HG03060 (cell line): ENCODE measurements around the gene ACOT13.
"Not testable (repeated sequence)": the region's sequence is repeated elsewhere in the genome, so short reads cannot be mapped to it uniquely, and the experiment has no call there.

Experiments used
- ATAC-seq: cut with Tn5 transposase; IDR thresholded peaks from one replicate; pipeline ENCODE4 v1.9.1; 2021; ENCODE audit warnings: low read depth, moderate number of reproducible peaks; ENCODE audit not compliant: unreplicated experiment

ACOT13 gene

DNA sequence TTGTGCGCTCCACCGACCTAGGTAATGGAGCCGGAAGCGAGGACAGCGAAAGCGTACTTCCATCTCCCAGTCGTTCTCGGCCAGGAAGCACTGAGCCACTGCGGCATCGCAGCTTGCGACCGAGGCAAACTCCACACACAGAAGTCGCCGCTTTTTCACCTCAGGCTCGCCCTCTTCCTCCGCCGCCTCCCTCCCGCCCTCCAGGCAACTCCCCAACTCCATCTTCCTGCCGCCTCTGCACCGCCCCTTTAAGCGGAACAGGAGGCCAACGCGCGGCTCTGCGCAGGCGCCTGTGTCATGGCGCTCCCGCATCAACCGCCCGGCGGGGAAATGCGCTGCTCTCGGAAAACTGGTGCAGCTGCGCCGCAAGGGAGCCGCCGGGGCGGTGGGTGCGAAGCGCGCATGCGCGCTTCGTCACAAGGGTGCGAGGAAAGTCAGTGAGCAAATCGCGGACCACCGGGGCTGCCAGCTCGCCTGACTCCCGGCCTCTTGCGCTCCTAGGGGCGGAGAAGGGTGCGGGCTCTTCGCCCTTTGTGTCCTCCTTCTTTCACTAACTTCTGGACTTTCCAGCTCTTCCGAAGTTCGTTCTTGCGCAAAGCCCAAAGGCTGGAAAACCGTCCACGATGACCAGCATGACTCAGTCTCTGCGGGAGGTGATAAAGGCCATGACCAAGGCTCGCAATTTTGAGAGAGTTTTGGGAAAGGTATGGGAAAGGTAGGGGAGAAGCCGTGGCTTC, at the start of gene ACOT13, which contains the start of gene TDP2:
ACOT13 (plus strand) TSS at position 437 of the 737 bp plus-strand sequence; CDS start at position 624, 187 bp downstream.
TDP2 (minus strand) TSS at position 259 of the 737 bp plus-strand sequence; CDS start at position 222, 37 bp downstream.
- ATAC-seq = peak; percentile 92

DNA sequence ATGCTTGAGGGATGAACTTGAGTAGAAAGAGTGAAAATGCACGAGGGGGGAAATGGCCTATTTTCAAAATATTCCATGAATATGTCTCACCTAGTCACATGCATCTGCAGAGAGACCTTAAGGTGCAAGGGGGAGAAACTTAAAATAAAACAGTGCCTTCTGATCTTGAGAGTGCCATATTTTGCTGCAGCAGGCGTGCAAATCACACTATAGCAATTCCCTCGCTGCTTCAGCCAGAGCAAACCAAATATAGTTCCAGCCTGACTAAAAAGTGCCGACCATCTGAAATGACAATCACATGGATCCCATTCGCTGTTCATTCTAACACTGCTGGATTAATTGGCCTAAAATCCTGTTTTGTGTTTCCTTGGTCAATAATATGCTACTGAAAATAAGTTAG, 47.2 kb upstream of the ACOT13 start:
- no peak for ATAC-seq

DNA sequence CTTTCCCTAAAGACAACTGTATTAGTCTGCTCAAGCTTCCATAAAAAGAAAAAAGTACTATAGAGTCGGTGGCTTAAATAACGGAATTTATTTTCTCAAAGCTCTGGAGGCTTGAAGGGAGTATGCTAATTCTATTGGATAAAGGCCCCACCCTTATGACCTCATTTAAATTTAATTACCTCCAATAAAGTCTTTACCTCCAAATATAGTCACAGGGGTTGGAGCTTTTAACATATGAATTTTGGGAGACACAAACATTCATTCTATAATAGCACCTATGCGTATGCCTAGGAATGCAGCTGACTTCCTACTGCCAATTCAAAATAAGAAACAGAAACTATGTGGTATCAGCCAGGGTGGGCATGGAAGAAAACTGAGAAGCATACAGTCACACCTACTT, 46.2 kb upstream of the ACOT13 start:
- ATAC-seq = no peak

DNA sequence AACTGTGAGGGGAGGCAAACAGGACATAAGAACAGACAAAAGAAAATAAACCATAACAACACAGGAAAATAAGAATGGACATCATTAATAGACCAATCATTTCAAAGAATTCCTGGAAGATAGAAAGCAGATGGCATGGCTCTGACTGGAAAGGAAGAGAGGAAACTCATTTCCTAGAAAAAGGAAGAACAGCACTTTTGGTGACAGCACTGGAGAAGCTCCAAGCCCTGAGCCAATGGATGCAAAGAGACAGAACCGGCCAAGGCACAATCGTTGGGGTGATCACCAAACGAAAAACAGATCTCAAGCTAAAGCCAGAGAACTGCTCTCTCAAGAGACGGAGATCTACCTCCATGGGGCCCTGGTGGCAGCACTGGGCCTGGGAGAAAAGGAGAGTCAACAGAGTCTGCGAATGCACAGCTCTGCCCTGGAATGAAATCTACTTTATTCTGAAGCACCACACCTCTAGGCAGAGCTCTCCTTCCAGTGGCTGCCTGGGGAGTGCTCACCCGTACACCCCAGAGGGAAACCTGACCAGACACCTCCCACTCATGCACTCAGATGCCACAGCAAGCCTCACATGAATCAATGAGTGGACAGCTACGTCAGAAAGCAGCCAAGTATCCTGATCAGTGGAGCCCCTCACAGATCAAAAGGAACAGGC, 45.1 kb upstream of the ACOT13 start:
- no peak for ATAC-seq

DNA sequence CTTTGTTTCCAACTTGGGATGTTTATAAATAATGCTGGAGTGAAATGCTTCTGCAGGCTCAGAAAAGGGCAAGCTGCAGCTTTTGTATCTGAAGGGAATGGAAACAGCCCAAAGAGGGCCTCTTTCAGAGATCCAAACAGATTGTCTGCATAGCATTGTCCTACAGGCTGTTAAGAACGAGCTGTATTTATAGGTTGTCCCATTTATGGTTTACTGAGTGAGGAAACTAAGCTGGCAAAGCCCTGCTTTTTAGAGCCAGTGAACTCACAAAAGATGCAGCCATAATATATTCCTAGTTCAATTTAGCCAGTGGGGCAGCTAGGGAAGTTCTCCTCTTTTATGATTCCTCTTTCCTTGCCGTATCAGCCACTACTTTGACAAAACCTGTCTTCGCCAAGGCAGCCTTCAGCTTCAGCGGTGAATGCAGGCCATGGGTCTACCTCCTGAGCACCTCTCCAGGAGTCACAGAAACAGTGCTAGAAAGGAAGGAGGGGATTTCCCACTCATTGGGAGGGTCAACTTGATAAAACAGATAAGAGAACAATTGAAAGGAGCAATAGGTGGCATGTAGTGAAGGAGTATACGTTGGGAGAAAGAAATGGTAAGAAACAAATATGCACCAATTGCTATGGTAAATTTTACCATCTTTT, 35.9 kb upstream of the ACOT13 start:
- ATAC-seq = no peak

DNA sequence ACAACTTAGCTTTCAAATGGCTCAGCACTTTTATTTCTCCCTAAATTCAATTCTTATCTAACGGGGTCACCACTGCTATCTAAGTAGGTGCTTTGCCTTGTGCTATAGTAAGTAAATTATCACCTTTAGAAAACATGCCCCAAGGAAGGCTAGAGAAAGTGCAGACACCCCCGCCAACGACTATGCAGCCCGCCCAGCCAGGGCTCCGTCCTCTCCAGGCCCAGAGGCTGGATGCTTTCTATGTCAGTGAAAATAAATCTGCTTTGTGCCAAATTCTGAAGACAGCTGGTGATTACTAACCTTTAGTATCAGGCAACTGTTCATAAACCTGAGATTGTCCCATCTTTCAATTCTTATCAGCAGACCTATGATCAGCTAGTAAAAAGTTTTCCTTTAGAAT, 35.2 kb upstream of the ACOT13 start:
- ATAC-seq = no peak

DNA sequence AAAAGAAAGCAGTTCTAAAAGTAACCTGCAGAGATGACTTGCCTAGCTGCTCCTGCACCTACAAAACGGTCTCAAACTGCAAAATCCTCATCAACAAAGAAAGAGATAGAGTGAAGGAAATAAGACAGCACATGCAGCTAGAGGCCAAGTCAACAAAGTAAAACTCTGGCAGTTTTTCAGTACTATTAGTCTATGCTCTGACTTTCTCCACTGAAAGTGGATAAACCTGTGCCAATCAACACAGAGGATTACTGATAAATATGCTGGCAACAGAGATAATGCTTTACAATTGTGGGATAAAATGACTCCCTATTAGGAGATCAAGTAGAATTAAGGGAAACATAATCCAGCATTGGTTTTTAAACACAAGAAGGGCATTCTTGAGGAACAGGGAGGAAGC, 34.3 kb upstream of the ACOT13 start:
- no peak for ATAC-seq

DNA sequence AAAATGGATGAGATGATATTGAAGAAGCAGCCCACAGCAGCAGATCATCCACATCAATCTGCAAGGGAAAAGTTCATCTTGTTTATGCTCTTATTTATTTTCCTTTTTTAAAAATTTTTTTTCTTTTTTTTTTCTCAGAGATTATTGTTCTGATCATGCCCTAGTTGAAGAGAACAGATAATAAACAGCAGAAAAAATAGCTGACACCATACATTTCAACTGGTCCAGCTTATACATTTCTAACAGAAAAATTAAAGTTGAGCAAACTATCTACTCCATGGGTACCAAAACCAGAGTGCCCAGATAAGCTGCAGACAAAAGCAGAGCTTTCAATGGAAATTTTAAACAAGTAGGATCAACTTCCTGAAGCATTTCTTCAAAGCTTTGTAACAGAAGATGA, 30.2 kb upstream of the ACOT13 start:
- ATAC-seq = no peak

DNA sequence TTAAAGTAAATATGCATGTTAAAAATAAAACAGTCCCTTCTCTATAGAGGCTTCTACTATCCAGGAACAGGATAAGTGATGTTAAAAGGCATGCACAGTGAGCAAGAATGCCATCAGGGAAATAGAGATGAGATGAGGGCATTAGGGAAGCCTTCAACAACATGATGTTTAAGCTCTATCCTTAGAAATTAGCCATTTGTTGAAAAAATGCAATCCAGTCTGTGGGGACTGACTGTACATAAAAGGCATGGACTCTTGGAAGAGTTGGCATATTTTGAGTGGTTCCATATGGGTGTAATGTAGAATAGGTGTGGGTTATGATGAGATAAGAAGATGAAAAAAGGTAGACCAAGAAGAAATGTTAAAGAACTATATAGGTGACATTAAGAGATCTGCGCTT, 26.7 kb upstream of the ACOT13 start:
- no peak for ATAC-seq

DNA sequence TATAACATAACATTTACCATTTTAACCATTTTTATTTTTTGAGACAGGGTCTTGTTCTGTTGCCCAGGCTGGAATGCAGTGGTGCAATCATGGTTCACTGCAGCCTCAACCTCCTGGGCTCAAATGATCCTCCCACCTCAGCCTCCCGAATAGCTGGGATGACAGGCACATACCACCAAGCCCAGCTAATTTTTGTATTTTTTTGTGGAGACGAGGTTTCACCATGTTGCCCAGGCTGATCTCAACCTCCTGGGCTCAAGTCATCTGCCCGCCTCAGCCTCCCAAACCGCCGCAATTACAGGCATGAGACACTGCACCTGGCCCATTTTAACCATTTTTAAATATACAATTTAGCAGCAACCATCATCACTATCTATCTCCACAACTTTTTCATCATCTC, 26.2 kb upstream of the ACOT13 start:
- not testable (repeated sequence) for ATAC-seq

DNA sequence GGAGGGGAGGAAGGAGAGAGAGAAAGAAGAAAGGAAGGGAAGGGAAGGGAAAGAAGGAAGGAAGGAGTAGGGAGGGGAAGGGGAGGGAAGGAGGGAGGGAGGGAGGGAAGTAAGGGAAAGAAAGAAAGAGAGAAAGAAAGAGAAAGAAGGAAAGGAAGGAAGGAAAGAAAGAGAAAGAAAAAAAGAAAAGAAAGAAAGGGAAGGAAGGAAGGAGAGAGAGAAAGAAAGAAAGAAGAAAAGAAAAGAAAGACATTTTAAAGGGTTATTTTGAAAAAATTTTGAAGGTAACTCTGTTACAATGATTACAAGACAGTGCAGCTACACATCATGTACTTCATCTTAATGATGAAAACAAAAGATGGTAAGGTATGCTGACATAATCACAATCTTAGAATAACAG, 24.8 kb upstream of the ACOT13 start:
- ATAC-seq = no peak

DNA sequence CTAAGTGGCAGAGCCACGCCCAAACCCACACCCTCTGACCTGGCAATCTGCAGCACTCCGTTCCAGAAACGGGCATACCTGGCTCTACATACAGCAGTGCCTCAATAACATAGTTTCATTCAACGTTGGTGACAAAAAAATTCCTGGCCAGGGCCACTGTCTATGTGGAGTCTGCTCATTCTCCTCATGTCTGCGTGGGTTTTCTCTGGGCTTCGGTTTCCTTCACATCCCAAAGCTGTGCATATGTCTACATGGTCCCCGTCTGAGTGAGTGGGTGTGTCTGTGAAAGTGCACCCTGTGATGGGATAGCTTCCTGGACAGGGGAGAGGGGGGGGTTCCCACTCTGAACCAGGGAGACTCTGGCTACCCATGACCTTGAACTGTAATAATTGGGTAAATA, 23.0 kb upstream of the ACOT13 start:
- ATAC-seq = no peak

DNA sequence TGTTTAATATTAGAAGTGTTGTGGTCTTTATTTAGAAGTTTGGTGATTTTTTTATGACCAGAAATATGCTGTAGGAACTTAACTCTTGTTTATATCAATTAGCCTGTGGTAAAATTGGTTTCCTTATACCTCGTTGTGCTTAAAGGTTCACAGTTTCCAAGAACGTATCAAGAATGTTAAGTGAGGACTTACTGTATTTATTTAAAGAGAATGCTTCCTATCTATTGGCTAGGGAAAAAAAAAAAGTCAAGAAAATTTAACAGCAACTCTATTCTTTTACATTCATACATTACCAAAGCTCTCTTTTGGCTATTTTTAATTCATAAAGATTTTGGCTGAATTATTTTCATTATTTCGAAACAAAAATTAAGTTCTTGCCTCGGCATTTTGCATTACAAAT, 22.5 kb upstream of the ACOT13 start:
- no peak for ATAC-seq

DNA sequence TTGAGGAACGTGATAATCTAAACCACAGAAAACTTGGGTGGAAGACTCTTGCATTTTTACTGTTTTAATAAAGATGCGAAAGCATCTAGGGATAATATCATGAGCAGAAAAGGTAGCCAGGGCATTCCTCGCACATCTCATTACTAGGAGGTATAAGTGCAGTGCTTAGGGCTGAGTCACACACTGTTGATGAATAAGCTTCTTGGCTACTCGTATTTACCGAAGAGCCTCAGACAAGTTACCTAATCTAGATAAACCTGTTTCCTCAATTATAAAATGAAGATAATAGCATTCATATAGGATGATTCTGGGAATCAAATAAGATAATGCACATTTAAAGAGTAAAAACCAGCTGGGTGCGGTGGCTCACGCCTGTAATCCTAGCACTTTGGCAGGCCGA, 20.1 kb upstream of the ACOT13 start:
- no peak for ATAC-seq

DNA sequence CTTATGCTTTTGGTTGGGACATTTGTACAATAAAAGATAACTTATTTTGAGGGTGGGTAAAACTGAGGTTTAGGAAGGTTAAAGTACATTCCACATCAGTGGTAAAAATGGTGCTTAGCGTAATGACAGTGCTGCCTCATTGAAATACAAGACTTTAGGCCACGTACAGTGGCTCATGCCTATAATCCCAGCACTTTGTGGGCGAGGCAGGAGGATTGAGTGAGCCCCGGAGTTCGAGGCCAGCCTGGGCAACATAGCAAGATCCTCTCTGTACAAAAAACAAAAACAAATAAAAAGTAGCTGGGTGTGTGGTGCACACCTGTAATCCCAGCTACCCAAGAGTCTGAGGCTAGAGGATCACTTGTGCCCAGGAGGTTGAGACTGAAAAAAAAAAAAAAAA, 18.6 kb upstream of the ACOT13 start:
- no peak for ATAC-seq

DNA sequence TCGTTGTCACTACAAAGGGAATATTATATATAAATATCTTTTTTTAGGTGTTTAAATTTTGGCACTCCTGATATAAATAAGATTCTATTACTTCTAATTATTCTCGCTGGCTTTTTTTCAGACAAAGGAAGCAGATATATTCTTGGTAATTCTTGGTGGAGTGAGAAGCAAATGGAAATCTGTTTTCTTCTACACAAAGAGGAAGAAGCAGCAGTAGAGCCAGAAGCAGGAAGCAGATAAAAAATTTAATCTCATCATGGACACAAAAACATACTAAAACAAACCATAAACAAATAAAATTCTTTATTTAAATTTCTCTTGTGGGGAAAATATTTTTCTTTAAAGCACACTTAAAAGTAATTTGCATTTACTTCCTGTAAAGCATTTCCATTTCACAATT, 17.2 kb upstream of the ACOT13 start:
- ATAC-seq = no peak

DNA sequence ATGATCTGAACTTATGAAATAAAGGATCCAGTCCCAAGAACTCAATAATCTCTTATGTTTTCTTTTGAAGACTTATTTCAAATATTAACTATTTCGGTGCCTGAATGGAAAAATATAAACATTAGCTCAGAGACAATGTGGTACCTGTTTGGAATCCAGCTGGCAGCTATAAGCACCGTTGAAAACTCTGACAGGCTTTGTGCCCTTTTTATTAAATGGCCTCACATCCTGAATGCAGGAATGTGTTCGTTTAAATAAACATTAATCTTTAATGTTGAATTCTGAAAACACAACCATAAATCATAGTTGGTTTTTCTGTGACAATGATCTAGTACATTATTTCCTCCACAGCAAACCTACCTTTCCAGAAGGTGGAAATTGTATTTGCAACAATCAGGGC, 16.5 kb upstream of the ACOT13 start:
- no peak for ATAC-seq

DNA sequence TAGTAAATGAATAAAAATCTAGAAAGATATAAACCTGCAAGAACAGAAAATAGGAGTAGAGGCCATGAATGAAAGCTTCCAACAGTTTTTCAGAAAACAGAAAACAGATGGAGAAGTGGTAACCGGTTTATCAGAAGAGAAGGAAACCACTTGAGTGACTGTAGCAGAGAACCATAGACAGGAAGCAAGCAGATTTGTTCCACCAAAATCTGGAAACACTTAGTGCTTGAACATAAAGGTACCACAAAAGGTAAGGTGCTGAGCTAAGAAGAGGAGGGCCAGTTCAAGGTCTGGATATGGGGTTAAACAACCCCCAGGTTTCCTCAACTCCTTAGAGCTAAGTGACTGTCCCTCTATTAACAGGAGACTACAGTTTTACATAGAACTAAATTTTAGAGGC, 11.7 kb upstream of the ACOT13 start:
- no peak for ATAC-seq

DNA sequence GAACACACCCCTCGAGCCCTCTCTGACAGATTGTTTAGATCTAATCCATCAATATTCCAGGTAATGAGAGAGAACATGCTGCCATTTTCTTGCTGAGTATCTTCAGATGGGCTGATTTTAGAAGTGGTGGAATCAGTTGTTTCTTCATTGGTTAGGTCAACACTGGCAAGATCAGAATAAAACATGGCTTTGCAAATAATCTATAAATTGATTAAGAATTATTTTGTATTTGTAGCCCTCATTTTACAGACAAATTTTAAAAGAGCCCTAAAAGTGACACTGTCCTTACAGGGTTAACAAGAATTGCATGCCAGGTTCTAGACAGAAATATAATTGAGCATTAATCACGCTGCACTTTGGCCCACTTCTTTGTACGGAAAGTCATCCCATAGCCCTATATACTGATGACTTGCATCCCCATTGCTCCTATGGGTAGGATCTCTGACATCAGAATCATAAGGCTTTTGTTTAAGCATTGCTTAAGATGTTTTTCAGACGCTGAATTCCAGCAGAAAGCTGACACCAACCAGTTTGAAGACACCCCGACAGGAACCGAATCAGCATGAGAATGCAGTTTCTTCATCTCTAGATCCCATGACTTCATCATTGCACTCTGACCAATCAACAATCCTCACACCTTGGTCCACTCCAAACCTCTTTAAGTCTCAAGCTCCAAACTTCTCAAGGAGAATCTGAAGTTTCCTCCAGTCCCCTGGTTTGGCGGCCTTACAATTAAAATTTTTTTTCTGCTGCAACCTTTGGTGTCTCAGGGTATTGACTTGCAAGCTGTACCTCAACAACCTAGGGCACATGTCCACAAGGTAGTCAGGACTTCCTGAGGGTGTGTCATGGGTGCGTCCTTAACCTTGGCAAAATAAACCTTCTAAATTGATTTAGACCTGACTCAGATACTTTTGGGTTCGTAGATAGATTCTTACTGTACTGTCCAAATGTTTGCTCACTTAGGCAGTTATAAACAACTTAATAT, 8.0 kb upstream of the ACOT13 start:
- ATAC-seq = no peak

DNA sequence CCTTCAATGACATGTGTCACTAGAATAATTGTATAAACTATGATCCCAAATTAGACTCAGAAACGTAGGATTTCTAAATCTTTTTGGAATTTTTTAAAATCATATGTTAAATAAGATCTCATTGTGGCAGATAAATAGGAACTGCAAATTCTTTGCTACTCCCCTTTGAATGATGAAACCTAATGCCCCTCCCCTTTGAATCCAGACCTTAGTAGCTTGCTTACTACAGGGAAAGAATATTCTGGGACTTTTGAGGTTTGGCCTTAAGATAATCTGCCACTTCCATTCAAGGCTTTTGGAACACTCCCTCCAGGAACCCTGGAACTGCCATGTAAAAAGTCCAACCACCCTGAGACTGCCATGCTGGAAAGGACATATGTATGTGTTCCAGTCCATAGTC, 7.3 kb upstream of the ACOT13 start:
- no peak for ATAC-seq

DNA sequence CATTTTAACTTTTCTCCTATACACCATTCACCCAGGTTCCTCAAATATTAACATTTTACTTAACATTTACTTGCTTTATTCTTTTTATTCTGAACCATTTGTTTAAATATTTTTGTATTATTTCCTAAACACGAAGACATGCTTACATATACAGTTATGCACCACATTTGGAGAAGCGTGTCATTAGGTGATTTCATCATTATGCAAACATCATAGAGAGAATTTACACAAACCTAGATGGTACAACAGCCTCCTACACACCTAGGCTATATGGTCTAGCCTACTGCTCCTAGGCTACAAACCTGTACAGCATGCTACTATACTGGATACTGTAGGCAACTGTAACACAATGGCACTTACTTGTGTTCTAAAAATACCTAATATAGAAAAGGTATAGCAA, 6.8 kb upstream of the ACOT13 start:
- no peak for ATAC-seq
